GM23248 (cell line): ENCODE data around the gene METTL18.

Source experiments
- EZH2 ChIP-seq: fragments of 200-600 bp; sonication (generic); IDR thresholded peaks from 2 replicates; pipeline ENCODE4 v1.6.1; 2018; ENCODE audit warnings: antibody characterized with exemption, mild to moderate bottlenecking; ENCODE audit not compliant: insufficient read depth, poor library complexity, severe bottlenecking
- EZH2phosphoT487 ChIP-seq: fragments of 200-600 bp; sonication (generic); IDR thresholded peaks from 2 replicates; pipeline ENCODE4 v1.6.1; 2018; ENCODE audit warnings: antibody characterized with exemption, moderate library complexity, mild to moderate bottlenecking, low read depth; ENCODE audit not compliant: insufficient read depth

GRCh38 chr1:169746550-169746949, 48.2 kb downstream of the METTL18 start:
- TF ChIP-seq EZH2, result no peak
- TF ChIP-seq EZH2phosphoT487, result no peak
